ENCODE data around the gene CTBP1.

CTBP1 gene

GRCh38 chr4:1201851-1202525, 46.9 kb downstream of the CTBP1 start:
- Histone ChIP-seq H3K27ac (replicated peaks) (peak overlapping the region; percentile 93), H3K27me3 (ENCODE audit: insufficient read depth, poor library complexity, severe bottlenecking) (no peaks in the 10 kb centered on the region), H3K4me3 (replicated peaks; ENCODE audit: insufficient read depth, low read length) (no peak overlapping the region)
- peak; percentile 85 to 90 for DNase-seq (ENCODE audit: low read depth in 1 of 2, low spot score in 1 of 2)
- TF ChIP-seq GABPA (IDR thresholded peaks at IDR 0.05; ENCODE audit: low read depth), result no peak
- peak; percentile 70 for TF ChIP-seq POLR2AphosphoS5 (IDR thresholded peaks at IDR 0.05; ENCODE audit: low read depth)
- no peak for TF ChIP-seq SPI1 (IDR thresholded peaks at IDR 0.05; ENCODE audit: borderline replicate concordance, low read depth)

- Histone ChIP-seq H3K27ac (replicated peaks) (peak overlapping the region; percentile 93), H3K4me3 (replicated peaks; ENCODE audit: insufficient read depth, low read length) (peak overlapping the region; percentile 47), H3K27me3 (ENCODE audit: insufficient read depth, poor library complexity, severe bottlenecking) (no peaks in the 10 kb centered on the region)
- DNase-seq (ENCODE audit: low read depth in 1 of 2, low spot score in 1 of 2), result peak; percentile 36 to 39
- TF ChIP-seq SPI1 (IDR thresholded peaks at IDR 0.05; ENCODE audit: borderline replicate concordance, low read depth), result no peak
- TF ChIP-seq REST (IDR thresholded peaks at IDR 0.05; ENCODE audit: insufficient replicate concordance, low read depth), result no peak
- no peak for TF ChIP-seq POLR2AphosphoS5 (IDR thresholded peaks at IDR 0.05; ENCODE audit: low read depth)
- no peak for TF ChIP-seq CTCF (IDR thresholded peaks at IDR 0.05; ENCODE audit: insufficient read depth, low read length)
- no peak for TF ChIP-seq GABPA (IDR thresholded peaks at IDR 0.05; ENCODE audit: low read depth)
These were observed 48.4 kb downstream of the CTBP1 start for GRCh38 chr4:1200425-1201035.

- no peaks in the 10 kb centered on the region for H3K27me3 ChIP-seq (ENCODE audit: insufficient read depth, poor library complexity, severe bottlenecking)
- H3K4me3 ChIP-seq (replicated peaks; ENCODE audit: insufficient read depth, low read length), result peak overlapping the region; percentile 47
- TF ChIP-seq GABPA (IDR thresholded peaks at IDR 0.05; ENCODE audit: low read depth) (no peak), REST (IDR thresholded peaks at IDR 0.05; ENCODE audit: insufficient replicate concordance, low read depth) (no peak), CTCF (IDR thresholded peaks at IDR 0.05; ENCODE audit: insufficient read depth, low read length) (no peak), POLR2AphosphoS5 (IDR thresholded peaks at IDR 0.05; ENCODE audit: low read depth) (no peak), SPI1 (IDR thresholded peaks at IDR 0.05; ENCODE audit: borderline replicate concordance, low read depth) (no peak)
- peak overlapping the region; percentile 93; the same call in 1 of the 2 replicates for H3K27ac ChIP-seq (replicated peaks)
- no peak for DNase-seq (ENCODE audit: low read depth in 1 of 2, low spot score in 1 of 2)
These were observed 49.2 kb downstream of the CTBP1 start for GRCh38 chr4:1199556-1200331.
